MM.1S (cell line): ENCODE results near the gene MAGOH.

ENCODE experiments used
- CTCF ChIP-seq: fragments of 300-600 bp; sonication (generic); IDR thresholded peaks from 2 replicates; pipeline ENCODE4 v1.5.1; 2016; ENCODE audit warnings: antibody characterized with exemption, low read length, mixed read lengths
- EZH2 ChIP-seq: fragments of 300-600 bp; sonication (generic); optimal IDR thresholded peaks from 2 replicates; pipeline ENCODE3; 2017; ENCODE audit warnings: low read depth, mild to moderate bottlenecking, antibody characterized with exemption, low read length, mixed read lengths

DNA sequence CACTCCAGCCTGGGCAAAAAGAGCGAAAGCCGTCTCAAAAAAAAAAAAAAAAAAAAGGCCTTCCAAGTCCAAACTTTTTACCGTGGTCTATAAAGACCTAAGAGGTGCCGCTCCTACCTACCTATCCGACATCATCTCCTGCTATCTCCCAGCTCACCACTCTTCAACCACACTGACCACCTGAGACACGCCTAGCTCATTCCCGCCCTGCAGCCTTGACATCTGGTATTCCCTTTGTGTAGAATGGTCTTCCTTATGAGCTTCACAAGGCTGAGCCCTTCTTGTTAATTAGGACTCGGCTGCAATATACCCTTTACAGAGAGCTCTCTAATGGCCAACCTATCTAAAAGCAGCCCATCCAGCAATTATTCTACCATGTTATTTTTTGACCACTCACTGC is 680 bp downstream of the MAGOH start:
- TF ChIP-seq CTCF (no peak), EZH2 (no peak)
